H9 (cell line): ENCODE results near the gene FAM240A. TPM values are rescaled to one million over a fixed set of nuclear protein-coding genes. Genes with fewer than 3 reads are reported as not detected.

Experiments used
- DNase-seq: peaks from one replicate; pipeline ENCODE4 v3.0.0-alpha.2; 2017
- H2AFZ ChIP-seq: one replicate; pipeline ENCODE4 v1.6.1; 2013; ENCODE audit warnings: mild to moderate bottlenecking, low read length, control low read depth, moderate library complexity
- H2AK5ac ChIP-seq: 2 replicates; pipeline ENCODE4 v1.6.1; 2013; ENCODE audit warnings: low read length, control low read depth, mixed read lengths; ENCODE audit not compliant: insufficient read length
- H2BK120ac ChIP-seq: one replicate; pipeline ENCODE4 v1.6.1; 2013; ENCODE audit warnings: low read depth, mild to moderate bottlenecking, low read length, control low read depth, inconsistent platforms; ENCODE audit not compliant: poor library complexity, severe bottlenecking
- H2BK12ac ChIP-seq: 2 replicates; pipeline ENCODE4 v1.6.1; 2013; ENCODE audit warnings: low read length, control low read depth, mixed read lengths, low read depth; ENCODE audit not compliant: insufficient read length
- H2BK15ac ChIP-seq: 2 replicates; pipeline ENCODE4 v1.6.1; 2013; ENCODE audit warnings: low read depth, low read length, control low read depth
- H2BK20ac ChIP-seq: one replicate; pipeline ENCODE4 v1.6.1; 2013; ENCODE audit warnings: low read depth, mild to moderate bottlenecking, low read length, control low read depth, inconsistent platforms; ENCODE audit not compliant: poor library complexity, severe bottlenecking
- H2BK5ac ChIP-seq: 2 replicates; pipeline ENCODE4 v1.6.1; 2013; ENCODE audit warnings: low read length, control low read depth, mixed read lengths; ENCODE audit not compliant: insufficient read length
- H3K14ac ChIP-seq: 2 replicates; pipeline ENCODE4 v1.6.1; 2013; ENCODE audit warnings: low read length, control low read depth; ENCODE audit not compliant: insufficient read depth
- H3K18ac ChIP-seq: 2 replicates; pipeline ENCODE4 v1.6.1; 2013; ENCODE audit warnings: low read depth, mild to moderate bottlenecking, mixed read lengths, low read length, control low read depth; ENCODE audit not compliant: insufficient read length
- H3K23ac ChIP-seq: 2 replicates; pipeline ENCODE4 v1.6.1; 2013; ENCODE audit warnings: low read length, control low read depth, mixed read lengths, low read depth; ENCODE audit not compliant: insufficient read length
- H3K23me2 ChIP-seq: 2 replicates; pipeline ENCODE4 v1.6.1; 2013; ENCODE audit warnings: low read depth, mild to moderate bottlenecking, mixed read lengths, low read length, control low read depth; ENCODE audit not compliant: insufficient read length, poor library complexity, severe bottlenecking
- H3K27ac ChIP-seq: 2 replicates; pipeline ENCODE4 v1.5.1; 2013; ENCODE audit warnings: low read length, control low read depth, mixed read lengths, low read depth; ENCODE audit not compliant: insufficient read length
- H3K27me3 ChIP-seq: 2 replicates; pipeline ENCODE4 v1.6.1; 2013; ENCODE audit warnings: low read length, control low read depth, inconsistent platforms; ENCODE audit not compliant: insufficient read depth
- H3K4ac ChIP-seq: 2 replicates; pipeline ENCODE4 v1.6.1; 2013; ENCODE audit warnings: low read depth, mild to moderate bottlenecking, control low read depth, inconsistent platforms, low read length, moderate library complexity
- H3K4me1 ChIP-seq: 2 replicates; pipeline ENCODE4 v1.6.1; 2013; ENCODE audit warnings: low read length, control low read depth, inconsistent platforms; ENCODE audit not compliant: insufficient read depth
- H3K4me2 ChIP-seq: 2 replicates; pipeline ENCODE4 v1.6.1; 2013; ENCODE audit warnings: low read length, control low read depth, mixed read lengths; ENCODE audit not compliant: insufficient read length, insufficient read depth
- H3K56ac ChIP-seq: 2 replicates; pipeline ENCODE4 v1.6.1; 2013; ENCODE audit warnings: low read depth, mild to moderate bottlenecking, mixed read lengths, low read length, control low read depth; ENCODE audit not compliant: insufficient read length
- H3K79me1 ChIP-seq: 2 replicates; pipeline ENCODE4 v1.6.1; 2013; ENCODE audit warnings: low read depth, mild to moderate bottlenecking, moderate library complexity, low read length, control low read depth, inconsistent platforms; ENCODE audit not compliant: insufficient read depth, poor library complexity, severe bottlenecking
- H3K79me2 ChIP-seq: 2 replicates; pipeline ENCODE4 v1.6.1; 2013; ENCODE audit warnings: low read length, control low read depth, inconsistent platforms; ENCODE audit not compliant: insufficient read depth
- H3K9ac ChIP-seq: 2 replicates; pipeline ENCODE4 v1.6.1; 2013; ENCODE audit warnings: low read length, control low read depth, mixed read lengths; ENCODE audit not compliant: insufficient read length; ENCODE audit errors: extremely low read depth
- H3K9me3 ChIP-seq: one replicate; pipeline ENCODE4 v1.6.1; 2013; ENCODE audit warnings: low read depth, low read length, inconsistent platforms; ENCODE audit not compliant: control insufficient read depth
- H3T11ph ChIP-seq: one replicate; pipeline ENCODE4 v1.6.1; 2013; ENCODE audit warnings: mild to moderate bottlenecking, low read length, control low read depth, inconsistent platforms
- H4K20me1 ChIP-seq: one replicate; pipeline ENCODE4 v1.6.1; 2013; ENCODE audit not compliant: control insufficient read depth, insufficient read length, insufficient read depth
- H4K5ac ChIP-seq: 2 replicates; pipeline ENCODE4 v1.6.1; 2013; ENCODE audit warnings: low read depth, mild to moderate bottlenecking, mixed read lengths, low read length, control low read depth; ENCODE audit not compliant: insufficient read length
- H4K8ac ChIP-seq: replicated peaks from 2 replicates; pipeline ENCODE4 v1.6.1; 2013; ENCODE audit warnings: low read length, control low read depth, mixed read lengths, low read depth; ENCODE audit not compliant: insufficient read length
- H4K91ac ChIP-seq: 2 replicates; pipeline ENCODE4 v1.6.1; 2013; ENCODE audit warnings: low read depth, mild to moderate bottlenecking, moderate library complexity, mixed read lengths, low read length, control low read depth; ENCODE audit not compliant: insufficient read length
- H3K27ac Mint-ChIP-seq, 3 experiments: 2 replicates in 2 of 3; 3 replicates in 1 of 3; pipeline ENCODE4 v1.8.0; 2020 to 2021; ENCODE audit warnings: mixed read lengths in 3 of 3, mild to moderate bottlenecking in 1 of 3, moderate library complexity in 1 of 3
- H3K27me3 Mint-ChIP-seq: 2 replicates; pipeline ENCODE4 v1.8.0; 2021; ENCODE audit warnings: low read depth, mild to moderate bottlenecking, moderate library complexity, mixed read lengths
- H3K36me3 Mint-ChIP-seq, 3 experiments: 2 replicates in 2 of 3; 3 replicates in 1 of 3; pipeline ENCODE4 v1.8.0; 2020 to 2021; ENCODE audit warnings: low read depth in 3 of 3, mixed read lengths in 3 of 3; ENCODE audit not compliant: insufficient read depth in 1 of 3
- H3K4me1 Mint-ChIP-seq, 2 experiments: 2 replicates each; pipeline ENCODE4 v1.8.0; 2020; ENCODE audit warnings: mixed read lengths in 2 of 2
- H3K4me3 Mint-ChIP-seq, 2 experiments: 2 replicates in 1 of 2; 3 replicates in 1 of 2; pipeline ENCODE4 v1.8.0; 2020 to 2021; ENCODE audit warnings: mild to moderate bottlenecking in 2 of 2, mixed read lengths in 2 of 2, moderate library complexity in 1 of 2
- H3K9me3 Mint-ChIP-seq, 2 experiments: 2 replicates in 1 of 2; 3 replicates in 1 of 2; pipeline ENCODE4 v1.8.0; 2020; ENCODE audit warnings: mild to moderate bottlenecking in 2 of 2, mixed read lengths in 2 of 2, moderate library complexity in 1 of 2
- CTCF ChIP-seq: fragments of 200-600 bp; sonication (generic); conservative IDR thresholded peaks from 3 replicates; pipeline ENCODE4 v1.8.0; 2021; ENCODE audit warnings: antibody characterized with exemption, mild to moderate bottlenecking
- WGBS: extraction: QIAGEN DNeasy Blood & Tissue Kit; methylation state at CpG from one replicate; pipeline ENCODE4 v1.1.7; 2013; ENCODE audit warnings: missing lambda C conversion rate, low lambda C conversion rate, mixed read lengths; ENCODE audit not compliant: insufficient read length; ENCODE audit errors: extremely low coverage; 5-methylcytosine and 5-hydroxymethylcytosine counted together
- total RNA-seq: library from RNA; stranded (reverse); gene quantifications from 2 replicates; pipeline ENCODE4 v1.2.1, GENCODE V29; 2021

Gene FAM240A
- total RNA-seq, 1 experiment from 2014 or later: 0.11 TPM

DNA sequence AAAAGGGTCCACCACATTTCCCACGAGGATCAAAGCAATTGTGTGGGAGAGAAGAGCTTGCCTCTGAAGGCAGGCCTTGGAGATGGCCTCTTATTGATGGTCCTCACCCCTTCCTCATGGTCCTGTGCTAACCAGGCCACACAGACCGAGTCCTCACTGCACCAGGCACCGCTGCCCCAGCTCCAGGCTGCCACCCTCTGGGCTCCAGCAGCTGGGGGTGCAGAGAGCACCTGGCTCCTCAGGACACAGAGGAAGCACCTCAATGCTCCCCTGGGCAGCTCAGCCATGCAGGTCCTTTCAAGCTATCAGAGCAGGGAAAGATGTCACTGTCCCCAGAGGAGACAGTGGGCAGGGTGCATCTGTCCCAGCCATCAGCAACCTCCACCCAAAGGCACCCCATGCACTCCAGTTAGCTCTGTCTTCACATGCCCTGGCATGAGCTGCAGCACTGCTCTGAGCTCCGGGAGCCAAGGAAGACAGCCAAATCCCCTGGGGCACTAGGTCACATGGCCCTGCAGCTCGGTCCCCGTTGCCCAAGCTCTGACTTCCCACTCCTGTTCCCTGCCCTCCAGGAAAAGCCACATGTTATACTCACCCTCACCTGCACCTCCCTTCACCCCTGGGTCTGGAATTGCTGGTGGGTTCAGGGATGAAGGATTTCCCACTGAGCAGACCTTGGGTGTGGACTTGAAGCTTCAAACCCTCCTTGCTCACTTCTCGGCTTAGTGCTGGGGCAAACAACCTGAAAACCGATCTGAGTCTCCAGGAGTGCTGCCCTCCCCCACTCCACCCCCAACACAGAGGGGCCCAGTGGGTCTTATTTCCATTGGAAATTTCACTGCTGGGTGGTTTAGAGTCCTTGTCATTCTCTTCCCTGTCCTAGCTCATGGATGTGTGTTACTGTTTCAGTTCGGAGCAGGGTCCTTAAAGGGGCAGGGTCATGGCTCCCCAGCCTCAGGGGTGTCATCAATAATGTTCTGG is 48.5 kb downstream of the FAM240A start:
- peaks cover 6% of the 10 kb centered on the region for H3K27me3 Mint-ChIP-seq
- no peaks in the 10 kb centered on the region for H3K36me3 Mint-ChIP-seq
- Histone ChIP-seq H3K4me2 (no peak overlapping the region), H2BK20ac (no peak overlapping the region), H4K8ac (no peak overlapping the region), H2AK5ac (no peak overlapping the region), H4K5ac (no peak overlapping the region), H3K14ac (no peak overlapping the region), H3T11ph (no peak overlapping the region), H3K18ac (no peak overlapping the region), H4K91ac (no peak overlapping the region), H3K23ac (no peak overlapping the region), H3K9me3 (no peaks in the 10 kb centered on the region), H3K79me1 (no peaks in the 10 kb centered on the region), H3K4me1 (peaks cover 18% of the 10 kb centered on the region; the same call in 1 of the 2 replicates), H2BK120ac (no peak overlapping the region), H3K23me2 (no peaks in the 10 kb centered on the region), H3K79me2 (no peaks in the 10 kb centered on the region), H2BK12ac (no peak overlapping the region), H4K20me1 (no peaks in the 10 kb centered on the region), H3K9ac (no peak overlapping the region), H2AFZ (no peak overlapping the region), H2BK15ac (no peak overlapping the region), H3K4ac (no peak overlapping the region), H2BK5ac (no peak overlapping the region), H3K27me3 (no peaks in the 10 kb centered on the region), H3K56ac (no peak overlapping the region), H3K27ac (no peak overlapping the region)
- H3K4me1 Mint-ChIP-seq: peaks cover 72 to 76% of the 10 kb centered on the region in 2 experiments
- 0 out of 7 replicates have a peak overlapping the region, but pooled peaks of 1 of the 3 experiments have one; percentile 25 for H3K27ac Mint-ChIP-seq
- TF ChIP-seq CTCF: no peak
- H3K4me3 Mint-ChIP-seq: no peak overlapping the region; a peak in 2 of 5 replicates
- WGBS: no CpG with 5 or more reads among the region's 9 CpGs
- no peaks in the 10 kb centered on the region; a peak in 1 of 5 replicates for H3K9me3 Mint-ChIP-seq
- peak; percentile 28 for DNase-seq
